ENCODE data around the gene FYN. TPM values are rescaled to one million over a fixed set of nuclear protein-coding genes. Genes with fewer than 3 reads are reported as not detected.

FYN gene
- total and polyA plus RNA-seq, 10 of the 15 experiments (the other 5 are each of a cell fraction or from before 2014, with no cell fraction given) = 51.4 to 247 (median 138) TPM

DNA sequence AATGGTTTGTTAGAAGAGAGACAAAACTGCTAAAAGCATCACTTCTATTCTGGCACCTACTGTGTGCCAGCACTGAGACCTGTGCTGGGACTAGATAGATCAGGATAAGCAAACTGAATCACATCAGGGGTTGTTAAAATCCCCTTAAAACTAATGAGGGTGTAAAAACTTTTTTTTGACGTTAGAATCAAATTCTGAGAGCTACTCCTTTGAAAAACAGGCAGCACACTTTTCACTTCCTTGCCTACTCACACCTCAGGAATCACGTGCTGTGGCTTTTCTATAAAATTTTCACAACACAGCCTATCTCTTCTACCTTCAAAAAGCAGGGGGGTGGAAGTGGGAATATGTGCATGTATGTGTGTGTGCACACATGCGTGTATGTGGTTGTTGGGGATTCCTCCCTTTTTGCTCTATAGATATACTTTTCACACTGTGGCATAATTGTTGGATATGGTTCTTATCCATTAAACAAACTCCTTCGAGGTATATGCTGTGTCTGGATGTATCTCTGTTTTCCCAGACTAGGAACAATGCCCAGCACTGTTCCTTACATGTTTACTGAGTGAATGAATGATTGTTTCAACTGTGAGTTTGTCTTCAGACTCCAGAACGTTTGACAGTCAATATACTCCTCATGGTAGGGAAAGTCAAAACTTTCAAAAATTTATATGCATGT is 105.4 kb downstream of the FYN start (continued):
- TF ChIP-seq, protein P1, sequence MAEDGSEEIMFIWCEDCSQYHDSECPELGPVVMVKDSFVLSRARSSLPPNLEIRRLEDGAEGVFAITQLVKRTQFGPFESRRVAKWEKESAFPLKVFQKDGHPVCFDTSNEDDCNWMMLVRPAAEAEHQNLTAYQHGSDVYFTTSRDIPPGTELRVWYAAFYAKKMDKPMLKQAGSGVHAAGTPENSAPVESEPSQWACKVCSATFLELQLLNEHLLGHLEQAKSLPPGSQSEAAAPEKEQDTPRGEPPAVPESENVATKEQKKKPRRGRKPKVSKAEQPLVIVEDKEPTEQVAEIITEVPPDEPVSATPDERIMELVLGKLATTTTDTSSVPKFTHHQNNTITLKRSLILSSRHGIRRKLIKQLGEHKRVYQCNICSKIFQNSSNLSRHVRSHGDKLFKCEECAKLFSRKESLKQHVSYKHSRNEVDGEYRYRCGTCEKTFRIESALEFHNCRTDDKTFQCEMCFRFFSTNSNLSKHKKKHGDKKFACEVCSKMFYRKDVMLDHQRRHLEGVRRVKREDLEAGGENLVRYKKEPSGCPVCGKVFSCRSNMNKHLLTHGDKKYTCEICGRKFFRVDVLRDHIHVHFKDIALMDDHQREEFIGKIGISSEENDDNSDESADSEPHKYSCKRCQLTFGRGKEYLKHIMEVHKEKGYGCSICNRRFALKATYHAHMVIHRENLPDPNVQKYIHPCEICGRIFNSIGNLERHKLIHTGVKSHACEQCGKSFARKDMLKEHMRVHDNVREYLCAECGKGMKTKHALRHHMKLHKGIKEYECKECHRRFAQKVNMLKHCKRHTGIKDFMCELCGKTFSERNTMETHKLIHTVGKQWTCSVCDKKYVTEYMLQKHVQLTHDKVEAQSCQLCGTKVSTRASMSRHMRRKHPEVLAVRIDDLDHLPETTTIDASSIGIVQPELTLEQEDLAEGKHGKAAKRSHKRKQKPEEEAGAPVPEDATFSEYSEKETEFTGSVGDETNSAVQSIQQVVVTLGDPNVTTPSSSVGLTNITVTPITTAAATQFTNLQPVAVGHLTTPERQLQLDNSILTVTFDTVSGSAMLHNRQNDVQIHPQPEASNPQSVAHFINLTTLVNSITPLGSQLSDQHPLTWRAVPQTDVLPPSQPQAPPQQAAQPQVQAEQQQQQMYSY (CRISPR knock-in tag; IDR thresholded peaks at IDR 0.05) = no peak
- TF ChIP-seq POLR2AphosphoS2 (IDR thresholded peaks at IDR 0.05; ENCODE audit: low read depth, low read length) (no peak), FOXK2 (IDR thresholded peaks at IDR 0.05) (no peak; the same call in 1 of the 2 replicates), SIX5 (IDR thresholded peaks at IDR 0.05; ENCODE audit: low read depth, low read length, severe bottlenecking) (no peak), USF2 (IDR thresholded peaks at IDR 0.05; ENCODE audit: borderline replicate concordance, low read depth, low read length) (peak; percentile 30; the same call in 1 of the 2 replicates), PAX5 (IDR thresholded peaks at IDR 0.05; ENCODE audit: borderline replicate concordance, low read depth, low read length) (no peak), ASH2L (IDR thresholded peaks at IDR 0.05; ENCODE audit: borderline replicate concordance, low read depth) (no peak), JUNB (IDR thresholded peaks at IDR 0.05) (no peak), ZNF217 (IDR thresholded peaks at IDR 0.05) (peak; percentile 64; the same call in 1 of the 2 replicates), MTA2 (IDR thresholded peaks at IDR 0.05; ENCODE audit: low read depth) (peak; percentile 89), SREBF2 (IDR thresholded peaks at IDR 0.05; ENCODE audit: low read length) (no peak), FOXM1 (IDR thresholded peaks at IDR 0.05; ENCODE audit: low read depth, low read length) (no peak)
- TF ChIP-seq, protein P2, sequence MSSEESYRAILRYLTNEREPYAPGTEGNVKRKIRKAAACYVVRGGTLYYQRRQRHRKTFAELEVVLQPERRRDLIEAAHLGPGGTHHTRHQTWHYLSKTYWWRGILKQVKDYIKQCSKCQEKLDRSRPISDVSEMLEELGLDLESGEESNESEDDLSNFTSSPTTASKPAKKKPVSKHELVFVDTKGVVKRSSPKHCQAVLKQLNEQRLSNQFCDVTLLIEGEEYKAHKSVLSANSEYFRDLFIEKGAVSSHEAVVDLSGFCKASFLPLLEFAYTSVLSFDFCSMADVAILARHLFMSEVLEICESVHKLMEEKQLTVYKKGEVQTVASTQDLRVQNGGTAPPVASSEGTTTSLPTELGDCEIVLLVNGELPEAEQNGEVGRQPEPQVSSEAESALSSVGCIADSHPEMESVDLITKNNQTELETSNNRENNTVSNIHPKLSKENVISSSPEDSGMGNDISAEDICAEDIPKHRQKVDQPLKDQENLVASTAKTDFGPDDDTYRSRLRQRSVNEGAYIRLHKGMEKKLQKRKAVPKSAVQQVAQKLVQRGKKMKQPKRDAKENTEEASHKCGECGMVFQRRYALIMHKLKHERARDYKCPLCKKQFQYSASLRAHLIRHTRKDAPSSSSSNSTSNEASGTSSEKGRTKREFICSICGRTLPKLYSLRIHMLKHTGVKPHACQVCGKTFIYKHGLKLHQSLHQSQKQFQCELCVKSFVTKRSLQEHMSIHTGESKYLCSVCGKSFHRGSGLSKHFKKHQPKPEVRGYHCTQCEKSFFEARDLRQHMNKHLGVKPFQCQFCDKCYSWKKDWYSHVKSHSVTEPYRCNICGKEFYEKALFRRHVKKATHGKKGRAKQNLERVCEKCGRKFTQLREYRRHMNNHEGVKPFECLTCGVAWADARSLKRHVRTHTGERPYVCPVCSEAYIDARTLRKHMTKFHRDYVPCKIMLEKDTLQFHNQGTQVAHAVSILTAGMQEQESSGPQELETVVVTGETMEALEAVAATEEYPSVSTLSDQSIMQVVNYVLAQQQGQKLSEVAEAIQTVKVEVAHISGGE (CRISPR knock-in tag; IDR thresholded peaks at IDR 0.05) = no peak
- TF ChIP-seq, protein P3, sequence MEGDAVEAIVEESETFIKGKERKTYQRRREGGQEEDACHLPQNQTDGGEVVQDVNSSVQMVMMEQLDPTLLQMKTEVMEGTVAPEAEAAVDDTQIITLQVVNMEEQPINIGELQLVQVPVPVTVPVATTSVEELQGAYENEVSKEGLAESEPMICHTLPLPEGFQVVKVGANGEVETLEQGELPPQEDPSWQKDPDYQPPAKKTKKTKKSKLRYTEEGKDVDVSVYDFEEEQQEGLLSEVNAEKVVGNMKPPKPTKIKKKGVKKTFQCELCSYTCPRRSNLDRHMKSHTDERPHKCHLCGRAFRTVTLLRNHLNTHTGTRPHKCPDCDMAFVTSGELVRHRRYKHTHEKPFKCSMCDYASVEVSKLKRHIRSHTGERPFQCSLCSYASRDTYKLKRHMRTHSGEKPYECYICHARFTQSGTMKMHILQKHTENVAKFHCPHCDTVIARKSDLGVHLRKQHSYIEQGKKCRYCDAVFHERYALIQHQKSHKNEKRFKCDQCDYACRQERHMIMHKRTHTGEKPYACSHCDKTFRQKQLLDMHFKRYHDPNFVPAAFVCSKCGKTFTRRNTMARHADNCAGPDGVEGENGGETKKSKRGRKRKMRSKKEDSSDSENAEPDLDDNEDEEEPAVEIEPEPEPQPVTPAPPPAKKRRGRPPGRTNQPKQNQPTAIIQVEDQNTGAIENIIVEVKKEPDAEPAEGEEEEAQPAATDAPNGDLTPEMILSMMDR (IDR thresholded peaks at IDR 0.05 in 2 of 3, conservative IDR thresholded peaks at IDR 0.05 in 1 of 3; ENCODE audit: control insufficient read depth in 2 of 3, extremely low read depth in 1 of 3, insufficient read depth in 1 of 3, low read depth in 3 of 3, low read length in 3 of 3) = no peak
- TF ChIP-seq, protein P4, sequence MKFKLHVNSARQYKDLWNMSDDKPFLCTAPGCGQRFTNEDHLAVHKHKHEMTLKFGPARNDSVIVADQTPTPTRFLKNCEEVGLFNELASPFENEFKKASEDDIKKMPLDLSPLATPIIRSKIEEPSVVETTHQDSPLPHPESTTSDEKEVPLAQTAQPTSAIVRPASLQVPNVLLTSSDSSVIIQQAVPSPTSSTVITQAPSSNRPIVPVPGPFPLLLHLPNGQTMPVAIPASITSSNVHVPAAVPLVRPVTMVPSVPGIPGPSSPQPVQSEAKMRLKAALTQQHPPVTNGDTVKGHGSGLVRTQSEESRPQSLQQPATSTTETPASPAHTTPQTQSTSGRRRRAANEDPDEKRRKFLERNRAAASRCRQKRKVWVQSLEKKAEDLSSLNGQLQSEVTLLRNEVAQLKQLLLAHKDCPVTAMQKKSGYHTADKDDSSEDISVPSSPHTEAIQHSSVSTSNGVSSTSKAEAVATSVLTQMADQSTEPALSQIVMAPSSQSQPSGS (IDR thresholded peaks at IDR 0.05; ENCODE audit: low read length) = peak; percentile 48; the same call in 1 of the 2 replicates
